NT2/D1 (cell line): ENCODE results near the gene FARS2.

Source experiments
- DNase-seq: peaks from one replicate; pipeline ENCODE4 v3.0.0-alpha.2; 2011; ENCODE audit warnings: low read depth, low spot score
- H3K27me3 ChIP-seq: 2 replicates; pipeline ENCODE4 v1.6.0; 2011; ENCODE audit warnings: mild to moderate bottlenecking; ENCODE audit not compliant: insufficient read length, insufficient read depth
- H3K36me3 ChIP-seq: 2 replicates; pipeline ENCODE4 v1.6.1; 2011; ENCODE audit warnings: mild to moderate bottlenecking, low read length, mixed read lengths; ENCODE audit not compliant: insufficient read depth, insufficient read length
- H3K4me1 ChIP-seq: 2 replicates; pipeline ENCODE4 v1.5.1; 2011; ENCODE audit not compliant: insufficient read depth, insufficient read length
- H3K4me3 ChIP-seq: 2 replicates; pipeline ENCODE4 v1.5.1; 2011; ENCODE audit warnings: low read depth; ENCODE audit not compliant: insufficient read length
- H3K9ac ChIP-seq: 2 replicates; pipeline ENCODE4 v1.6.0; 2011; ENCODE audit warnings: low read depth; ENCODE audit not compliant: insufficient read length
- H3K9me3 ChIP-seq: 2 replicates; pipeline ENCODE4 v1.5.1; 2011; ENCODE audit warnings: mild to moderate bottlenecking, low read length; ENCODE audit not compliant: insufficient read depth
- SUZ12 ChIP-seq: IDR thresholded peaks from 2 replicates; pipeline ENCODE4 v1.6.1; 2011; ENCODE audit not compliant: insufficient read length, insufficient read depth; ENCODE audit errors: extremely low read depth
- YY1 ChIP-seq: IDR thresholded peaks from 2 replicates; pipeline ENCODE4 v1.6.1; 2011; ENCODE audit not compliant: insufficient read length, insufficient read depth
- ZNF274 ChIP-seq: IDR thresholded peaks from 2 replicates; pipeline ENCODE4 v1.6.1; 2011; ENCODE audit warnings: mild to moderate bottlenecking, low read depth, low read length

The FARS2 gene

DNA sequence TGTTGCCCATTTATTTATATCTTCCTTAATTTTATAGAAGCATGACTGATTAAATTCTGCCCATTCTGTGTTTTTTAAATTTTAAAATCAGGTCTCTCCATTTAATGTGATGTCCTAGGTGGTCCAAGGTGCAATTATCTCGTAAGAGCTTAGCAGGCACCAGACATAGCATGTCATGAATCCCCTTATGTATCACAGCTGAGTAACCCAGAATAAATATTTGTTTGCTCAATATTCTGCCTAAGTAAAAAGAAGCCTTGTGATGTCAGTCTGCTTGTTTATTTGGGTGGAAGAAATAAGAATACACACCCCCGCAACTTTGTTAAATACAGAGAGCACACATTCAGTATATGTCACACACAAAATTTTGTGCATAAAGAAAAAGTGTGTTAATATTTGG is 211.3 kb downstream of the FARS2 start:
- Histone ChIP-seq H3K9me3 (no peaks in the 10 kb centered on the region), H3K27me3 (no peaks in the 10 kb centered on the region)
- no peak for DNase-seq

DNA sequence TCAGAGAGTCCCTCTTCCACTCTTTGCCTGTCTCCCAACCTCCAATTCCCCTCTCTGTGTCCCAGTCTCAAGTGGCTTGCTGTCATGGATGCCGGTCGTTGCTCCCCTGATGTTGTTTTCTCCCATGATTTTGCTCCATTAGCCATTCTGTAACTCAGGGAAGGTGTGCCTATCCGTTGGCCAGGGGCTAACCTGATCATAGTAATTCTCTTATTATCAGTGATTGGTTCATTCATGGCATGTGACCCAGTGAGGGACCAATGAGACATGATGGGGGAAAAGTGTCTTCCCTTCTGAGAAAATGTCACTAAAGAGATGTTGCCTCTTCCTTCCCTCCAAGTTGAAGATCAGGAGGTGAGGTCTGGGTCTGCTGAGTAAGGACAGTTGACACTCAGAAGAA is 214.5 kb downstream of the FARS2 start:
- no peak for TF ChIP-seq YY1
- TF ChIP-seq ZNF274: no peak
- no peak for TF ChIP-seq SUZ12
- Histone ChIP-seq H3K27me3 (no peaks in the 10 kb centered on the region), H3K4me1 (no peaks in the 10 kb centered on the region), H3K36me3 (no peaks in the 10 kb centered on the region), H3K9ac (no peak overlapping the region), H3K4me3 (no peak overlapping the region), H3K9me3 (no peaks in the 10 kb centered on the region)
- DNase-seq: no peak

More for the DNA sequence above, 211.3 kb downstream of the FARS2 start:
- H3K4me1 ChIP-seq: peaks cover 2% of the 10 kb centered on the region
- no peak overlapping the region for H3K4me3 ChIP-seq
- TF ChIP-seq SUZ12 (no peak), YY1 (no peak), ZNF274 (no peak)
- H3K9ac ChIP-seq: no peak overlapping the region
- no peaks in the 10 kb centered on the region for H3K36me3 ChIP-seq

DNA sequence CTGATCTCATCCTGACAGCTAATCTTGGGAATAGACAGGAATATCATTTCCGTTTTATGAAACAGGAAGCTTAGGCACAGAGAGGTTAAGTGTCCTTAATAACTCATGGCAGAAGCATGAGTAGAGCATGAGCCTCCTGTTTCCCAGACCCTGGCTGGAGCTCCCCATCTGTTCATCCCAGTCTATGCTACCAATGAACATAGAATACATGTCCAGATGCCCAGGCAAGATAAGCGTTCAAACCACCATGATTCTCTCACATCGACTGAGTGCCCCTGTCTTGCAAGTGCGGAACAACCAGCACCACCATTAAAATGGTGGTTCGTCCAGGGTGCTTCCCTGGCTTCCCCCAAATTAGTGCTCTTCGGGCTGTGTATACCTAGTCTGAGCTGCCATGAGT is 217.1 kb downstream of the FARS2 start:
- no peak for TF ChIP-seq ZNF274
- TF ChIP-seq YY1: no peak
- no peak for TF ChIP-seq SUZ12
- H3K9me3 ChIP-seq: no peaks in the 10 kb centered on the region
- no peaks in the 10 kb centered on the region for H3K36me3 ChIP-seq
- no peak overlapping the region for H3K4me3 ChIP-seq
- no peaks in the 10 kb centered on the region for H3K27me3 ChIP-seq
- DNase-seq: no peak
- H3K4me1 ChIP-seq: peaks cover 2% of the 10 kb centered on the region
- H3K9ac ChIP-seq: no peak overlapping the region

DNA sequence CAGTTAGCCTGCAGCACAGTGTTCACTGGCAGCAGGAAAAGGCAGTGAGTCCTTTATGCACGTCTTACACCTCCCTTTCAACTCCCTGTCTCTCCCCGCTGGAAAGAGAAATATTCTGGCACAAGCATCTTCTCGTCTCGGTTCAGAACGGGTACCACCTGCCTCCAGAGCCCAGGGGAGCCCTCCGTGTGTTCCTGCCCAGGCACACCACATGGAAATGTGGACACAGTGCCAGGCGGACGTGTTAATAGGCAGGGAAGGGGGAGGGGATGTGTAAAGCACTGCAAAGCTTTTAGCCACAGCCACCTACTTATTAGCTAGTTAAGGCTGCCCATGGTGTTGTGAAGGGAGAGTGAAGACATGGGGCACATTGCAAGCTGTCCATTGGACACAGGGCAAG is 219.7 kb downstream of the FARS2 start:
- Histone ChIP-seq H3K9ac (no peak overlapping the region), H3K36me3 (no peaks in the 10 kb centered on the region), H3K27me3 (no peaks in the 10 kb centered on the region), H3K4me3 (no peak overlapping the region), H3K9me3 (no peaks in the 10 kb centered on the region), H3K4me1 (peaks cover 2% of the 10 kb centered on the region)
- no peak for DNase-seq
- TF ChIP-seq SUZ12 (no peak), ZNF274 (no peak), YY1 (no peak)

DNA sequence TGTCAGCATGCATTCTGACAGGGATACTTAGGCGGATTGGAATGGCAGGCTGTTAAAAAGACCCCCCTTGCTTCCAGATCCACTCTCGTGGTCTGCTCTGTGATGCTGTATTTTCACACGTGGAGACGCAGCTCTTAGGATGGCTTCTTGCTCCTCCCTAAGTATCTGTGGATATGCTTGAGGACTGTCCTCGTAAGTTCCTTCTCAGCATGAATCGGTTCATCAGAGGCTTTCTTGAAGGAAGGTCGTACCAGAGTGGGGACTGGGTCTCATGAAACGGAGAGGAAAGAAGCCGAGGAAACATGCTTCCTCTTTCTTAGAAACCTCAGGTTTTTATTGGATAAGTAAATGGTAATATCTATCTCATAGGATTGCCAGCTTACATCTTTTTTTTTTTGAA is 220.4 kb downstream of the FARS2 start:
- Histone ChIP-seq H3K4me3 (no peak overlapping the region), H3K36me3 (no peaks in the 10 kb centered on the region), H3K9me3 (no peaks in the 10 kb centered on the region), H3K27me3 (no peaks in the 10 kb centered on the region), H3K4me1 (peaks cover 2% of the 10 kb centered on the region), H3K9ac (no peak overlapping the region)
- no peak for DNase-seq
- TF ChIP-seq ZNF274: no peak
- TF ChIP-seq SUZ12: no peak
- TF ChIP-seq YY1: no peak

DNA sequence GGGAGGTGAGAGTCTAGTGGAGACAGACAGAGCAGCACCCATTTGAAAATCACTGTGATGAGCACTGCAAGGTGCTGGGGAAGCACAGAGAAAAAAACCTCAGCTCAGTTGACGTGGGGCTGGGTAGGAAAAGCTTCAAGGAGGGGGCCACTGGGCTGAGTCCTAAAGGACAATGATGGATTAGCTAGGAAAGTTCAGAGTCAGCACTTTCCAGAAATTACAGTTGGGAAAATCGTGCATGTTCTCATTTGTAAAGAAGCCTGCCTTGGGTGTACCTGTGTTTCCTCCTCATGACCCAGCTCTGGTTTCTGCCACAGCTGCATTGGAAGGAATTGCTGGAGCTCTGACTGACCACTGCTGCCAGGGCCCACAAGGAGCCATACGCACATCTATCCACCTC is 221.3 kb downstream of the FARS2 start:
- no peak for TF ChIP-seq SUZ12
- no peak for TF ChIP-seq YY1
- TF ChIP-seq ZNF274: no peak
- no peak overlapping the region for H3K4me3 ChIP-seq

DNA sequence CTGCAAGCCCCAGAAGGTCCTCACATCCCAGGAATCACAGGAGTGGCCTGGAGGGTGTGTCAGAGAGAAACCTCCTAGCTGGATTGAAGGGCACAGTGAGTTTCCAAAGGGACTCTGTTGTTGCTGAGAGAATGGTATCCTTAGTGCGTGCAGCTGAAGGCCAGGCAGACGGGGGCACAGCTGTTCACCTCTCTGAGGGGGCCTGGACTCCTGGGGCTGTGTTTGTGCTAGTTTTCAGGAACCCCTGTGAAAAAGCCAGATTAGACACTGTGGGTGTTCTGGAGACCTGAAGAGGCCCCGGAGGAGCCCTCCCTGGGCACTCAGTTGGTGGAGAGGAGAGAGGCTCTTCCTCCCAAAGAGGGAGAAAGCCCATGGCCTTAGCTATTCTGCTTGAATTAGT is 223.4 kb downstream of the FARS2 start:
- no peak for TF ChIP-seq YY1
- TF ChIP-seq ZNF274: no peak
- TF ChIP-seq SUZ12: no peak
- Histone ChIP-seq H3K9ac (no peak overlapping the region), H3K9me3 (no peaks in the 10 kb centered on the region), H3K36me3 (peaks cover 4% of the 10 kb centered on the region), H3K4me3 (no peak overlapping the region), H3K27me3 (no peaks in the 10 kb centered on the region), H3K4me1 (peaks cover 2% of the 10 kb centered on the region)
- DNase-seq: no peak

More for the DNA sequence above, 221.3 kb downstream of the FARS2 start:
- peaks cover 4% of the 10 kb centered on the region for H3K36me3 ChIP-seq
- peaks cover 2% of the 10 kb centered on the region for H3K4me1 ChIP-seq
- no peaks in the 10 kb centered on the region for H3K27me3 ChIP-seq
- H3K9ac ChIP-seq: no peak overlapping the region
- no peak for DNase-seq
- no peaks in the 10 kb centered on the region for H3K9me3 ChIP-seq
